BJ (cell line): ENCODE data around the gene LTB4R. TPM values are rescaled to one million over a fixed set of nuclear protein-coding genes. Genes with fewer than 3 reads are reported as not detected.

Experiments used
- CTCF ChIA-PET: fragments of 350-600 bp; formaldehyde crosslinking; extraction: SDS; loops from one replicate; lab custom pipeline; 2021; ENCODE audit warnings: antibody characterized with exemption, inconsistent platforms; lab: Yijun Ruan, JAX
- POLR2A ChIA-PET: fragments of 300-600 bp; sonication (Branson Sonifier 250); formaldehyde crosslinking; extraction: SDS; loops from one replicate; lab custom pipeline; 2021; ENCODE audit warnings: antibody characterized with exemption; lab: Charles Lee
- DNase-seq: peaks from one replicate; pipeline ENCODE4 v3.0.0-alpha.2; 2011; ENCODE audit warnings: low read depth
- H3K27me3 ChIP-seq: 2 replicates; pipeline ENCODE4 v1.6.0; 2011; ENCODE audit warnings: low read length; ENCODE audit not compliant: control insufficient read depth, insufficient read depth
- H3K36me3 ChIP-seq: 2 replicates; pipeline ENCODE4 v1.5.1; 2011; ENCODE audit warnings: low read length; ENCODE audit not compliant: control insufficient read depth, insufficient read depth
- H3K4me3 ChIP-seq: 2 replicates; pipeline ENCODE4 v1.5.1; 2011; ENCODE audit warnings: low read depth, mild to moderate bottlenecking, control low read depth, low read length
- polyA plus RNA-seq: library from polyadenylated mRNA; depleted of rRNA; stranded (reverse); fragments of >200 nt; gene quantifications from 2 replicates; pipeline ENCODE4 v1.2.3, GENCODE V29; 2011
- TF ChIP-seq, protein P1 (sequence below): IDR thresholded peaks from 2 replicates; pipeline ENCODE4 v1.5.1; 2011; ENCODE audit warnings: low read depth, mild to moderate bottlenecking, control low read depth, inconsistent platforms, low read length, moderate library complexity; ENCODE audit not compliant: insufficient read depth

LTB4R gene
- polyA plus RNA-seq, 1 experiment: 2.6 TPM

- Histone ChIP-seq H3K4me3 (peak within 1 kb of the TSS; percentile 41), H3K36me3 (no peaks in the 10 kb centered on the region), H3K27me3 (peaks cover 5% of the 10 kb centered on the region)
- CTCF ChIA-PET: interaction anchor here (1.1 to 16.8 kb wide), 8 partner anchors 11 to 93 kb away, joined by 3 to 491 read pairs (median 10); partner anchors contain the start of genes CBLN3, CIDEB and KHNYN
- TF ChIP-seq, protein P1, sequence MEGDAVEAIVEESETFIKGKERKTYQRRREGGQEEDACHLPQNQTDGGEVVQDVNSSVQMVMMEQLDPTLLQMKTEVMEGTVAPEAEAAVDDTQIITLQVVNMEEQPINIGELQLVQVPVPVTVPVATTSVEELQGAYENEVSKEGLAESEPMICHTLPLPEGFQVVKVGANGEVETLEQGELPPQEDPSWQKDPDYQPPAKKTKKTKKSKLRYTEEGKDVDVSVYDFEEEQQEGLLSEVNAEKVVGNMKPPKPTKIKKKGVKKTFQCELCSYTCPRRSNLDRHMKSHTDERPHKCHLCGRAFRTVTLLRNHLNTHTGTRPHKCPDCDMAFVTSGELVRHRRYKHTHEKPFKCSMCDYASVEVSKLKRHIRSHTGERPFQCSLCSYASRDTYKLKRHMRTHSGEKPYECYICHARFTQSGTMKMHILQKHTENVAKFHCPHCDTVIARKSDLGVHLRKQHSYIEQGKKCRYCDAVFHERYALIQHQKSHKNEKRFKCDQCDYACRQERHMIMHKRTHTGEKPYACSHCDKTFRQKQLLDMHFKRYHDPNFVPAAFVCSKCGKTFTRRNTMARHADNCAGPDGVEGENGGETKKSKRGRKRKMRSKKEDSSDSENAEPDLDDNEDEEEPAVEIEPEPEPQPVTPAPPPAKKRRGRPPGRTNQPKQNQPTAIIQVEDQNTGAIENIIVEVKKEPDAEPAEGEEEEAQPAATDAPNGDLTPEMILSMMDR: no peak
- POLR2A ChIA-PET: no interaction called here
- no peak for DNase-seq
These were observed 28.2 kb downstream of the LTB4R start, which contains the start of gene RIPK3 for GRCh38 chr14:24339284-24340151. Gene RIPK3, minus strand, starts transcription at chr14:24339991. Its CDS starts 165 bp downstream, at chr14:24339826.

DNA sequence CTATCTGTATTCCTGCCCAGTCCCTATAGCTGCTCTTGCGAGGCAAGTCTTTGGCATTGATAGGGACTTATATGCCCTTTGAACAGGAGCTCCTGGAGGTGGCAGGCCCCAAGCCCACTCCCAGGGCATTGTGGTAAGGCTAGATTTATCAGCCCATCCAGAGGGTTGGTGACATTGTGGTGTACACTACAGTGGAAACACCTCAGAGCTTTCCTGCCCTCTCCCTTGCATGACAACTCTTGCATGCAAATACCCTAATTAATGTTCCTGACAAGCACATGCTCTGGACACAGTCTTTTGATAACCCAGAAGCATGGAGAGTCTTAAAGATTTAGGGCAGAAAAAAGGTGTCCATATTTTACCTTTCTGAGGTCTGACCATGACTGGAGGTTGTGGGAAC lies 29.3 kb downstream of the LTB4R start:
- POLR2A ChIA-PET: no interaction called here
- no peak for DNase-seq
- no peaks in the 10 kb centered on the region for H3K36me3 ChIP-seq
- peaks cover 5% of the 10 kb centered on the region for H3K27me3 ChIP-seq
- TF ChIP-seq, protein P1: no peak
- no peak overlapping the region for H3K4me3 ChIP-seq
- CTCF ChIA-PET: interaction anchor here (0.6 to 16.8 kb wide), 6 partner anchors 8 to 163 kb away, joined by 3 to 491 read pairs (median 12); partner anchors contain the start of genes CBLN3 and KHNYN

DNA sequence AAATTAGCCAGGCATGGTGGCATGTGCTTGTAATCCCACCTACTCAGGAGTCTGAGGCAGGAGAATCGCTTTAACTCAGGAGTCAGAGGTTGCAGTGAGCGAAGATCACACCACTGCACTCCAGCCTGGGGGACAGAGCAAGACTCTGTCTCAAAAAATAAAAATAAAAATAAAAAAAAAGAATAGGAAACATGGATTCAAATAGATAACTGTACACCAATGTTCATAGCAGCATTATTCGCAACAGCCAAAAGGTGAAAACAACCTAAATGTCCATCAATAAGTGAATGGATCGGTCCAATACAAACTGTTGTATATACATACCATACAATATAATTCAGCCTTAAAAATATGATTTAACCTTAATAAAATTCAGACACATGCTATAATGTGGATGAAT lies 31.6 kb downstream of the LTB4R start:
- Histone ChIP-seq H3K36me3 (no peaks in the 10 kb centered on the region), H3K27me3 (peaks cover 5% of the 10 kb centered on the region), H3K4me3 (no peak overlapping the region)
- TF ChIP-seq, protein P1: no peak
- no peak for DNase-seq
- ChIA-PET CTCF (interaction anchor here (0.7 to 16.8 kb wide), 4 partner anchors 10 to 90 kb away, joined by 3 to 491 read pairs (median 22); partner anchors contain the start of genes CBLN3 and KHNYN), POLR2A (no interaction called here)

- TF ChIP-seq, protein P1: no peak
- CTCF ChIA-PET: interaction anchor here (0.7 to 5.6 kb wide), 3 partner anchors 11 to 88 kb away, joined by 3 to 41 read pairs (median 7); no protein-coding TSS in a partner anchor
- no peak overlapping the region for H3K4me3 ChIP-seq
- DNase-seq: no peak
- peaks cover 5% of the 10 kb centered on the region for H3K27me3 ChIP-seq
- H3K36me3 ChIP-seq: no peaks in the 10 kb centered on the region
- POLR2A ChIA-PET: no interaction called here
These were observed 32.7 kb downstream of the LTB4R start for GRCh38 chr14:24343795-24344660.

DNA sequence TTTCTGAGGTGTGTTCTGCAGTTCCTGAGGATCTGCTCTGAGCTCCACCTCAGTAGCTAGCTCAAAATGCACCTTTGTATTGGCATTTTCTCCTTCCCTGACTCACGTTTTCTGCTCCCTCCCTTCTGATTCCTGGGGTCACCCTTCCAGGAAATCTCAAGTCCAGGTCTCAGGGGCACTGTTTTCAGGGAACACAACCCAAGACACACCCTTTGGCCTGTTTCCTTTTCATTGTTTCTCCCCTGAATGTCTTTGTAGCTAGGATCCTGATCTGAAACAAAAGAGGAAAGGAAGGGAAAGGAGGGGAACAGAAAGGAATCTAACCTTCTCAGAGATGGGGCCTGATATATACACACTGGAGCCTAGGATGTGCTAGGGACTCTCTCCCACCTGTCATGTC lies 35.8 kb downstream of the LTB4R start:
- POLR2A ChIA-PET: no interaction called here
- TF ChIP-seq, protein P1: no peak

More for the DNA sequence above, 35.8 kb downstream of the LTB4R start:
- no peak for DNase-seq
- CTCF ChIA-PET: interaction anchor here (0.9 to 5.6 kb wide), 11 partner anchors 9 to 90 kb away, joined by 3 to 41 read pairs (median 5); partner anchors contain the start of gene CIDEB
- Histone ChIP-seq H3K36me3 (no peaks in the 10 kb centered on the region), H3K4me3 (no peak overlapping the region), H3K27me3 (peaks cover 6% of the 10 kb centered on the region; the same call in 1 of the 2 replicates)
